Measurements from ENCODE around the gene TOE1. TPM values are rescaled to one million over a fixed set of nuclear protein-coding genes. Genes with fewer than 3 reads are reported as not detected.

Gene TOE1
- total RNA-seq, 1 experiment from 2014 or later = 21.9 TPM

- no peak for DNase-seq
- Histone ChIP-seq H3K4me3 (no peak overlapping the region), H3K9me3 (0 out of 2 replicates have a peak, but pooled peaks cover 2% of the 10 kb centered on the region), H3K27me3 (no peaks in the 10 kb centered on the region), H3K36me3 (no peaks in the 10 kb centered on the region)
Observed at GRCh38 chr1:45319761-45320160, 20.2 kb upstream of the TOE1 start.

- H3K9me3 ChIP-seq = no peaks in the 10 kb centered on the region
- H3K27me3 ChIP-seq = no peaks in the 10 kb centered on the region
- H3K4me3 ChIP-seq = no peak overlapping the region
- H3K36me3 ChIP-seq = no peaks in the 10 kb centered on the region
- DNase-seq = no peak
Observed at GRCh38 chr1:45321444-45321843, 18.5 kb upstream of the TOE1 start.

- Histone ChIP-seq H3K36me3 (no peaks in the 10 kb centered on the region), H3K27me3 (no peaks in the 10 kb centered on the region), H3K4me3 (no peak overlapping the region), H3K9me3 (no peaks in the 10 kb centered on the region)
- no peak for DNase-seq
Observed at GRCh38 chr1:45322486-45323040, 17.4 kb upstream of the TOE1 start.

- Histone ChIP-seq H3K36me3 (no peaks in the 10 kb centered on the region), H3K27me3 (no peaks in the 10 kb centered on the region), H3K4me3 (peak overlapping the region; percentile 40), H3K9me3 (no peaks in the 10 kb centered on the region)
- DNase-seq = no peak
Observed at GRCh38 chr1:45325851-45326506, 14.0 kb upstream of the TOE1 start.

GRCh38 chr1:45326627-45327623 lies 13.0 kb upstream of the TOE1 start, which contains the start of gene HPDL:
HPDL (plus strand) TSS chr1:45326895; CDS start chr1:45327149, 254 bp downstream.
- Histone ChIP-seq H3K36me3 (no peaks in the 10 kb centered on the region), H3K27me3 (no peaks in the 10 kb centered on the region), H3K9me3 (no peaks in the 10 kb centered on the region), H3K4me3 (peak within 1 kb of the TSS; percentile 40)
- peak; percentile 70 for DNase-seq

GRCh38 chr1:45327644-45328515 lies 12.1 kb upstream of the TOE1 start:
- DNase-seq = no peak
- no peaks in the 10 kb centered on the region for H3K36me3 ChIP-seq
- H3K27me3 ChIP-seq = no peaks in the 10 kb centered on the region

GRCh38 chr1:45328680-45329079 lies 11.3 kb upstream of the TOE1 start:
- Histone ChIP-seq H3K4me3 (no peak overlapping the region), H3K27me3 (no peaks in the 10 kb centered on the region), H3K9me3 (no peaks in the 10 kb centered on the region), H3K36me3 (no peaks in the 10 kb centered on the region)
- DNase-seq = no peak

More at GRCh38 chr1:45327644-45328515, 12.1 kb upstream of the TOE1 start:
- peak overlapping the region; percentile 40 for H3K4me3 ChIP-seq
- H3K9me3 ChIP-seq = no peaks in the 10 kb centered on the region

GRCh38 chr1:45329445-45329844 lies 10.5 kb upstream of the TOE1 start:
- Histone ChIP-seq H3K4me3 (no peak overlapping the region), H3K27me3 (no peaks in the 10 kb centered on the region), H3K9me3 (no peaks in the 10 kb centered on the region), H3K36me3 (no peaks in the 10 kb centered on the region)
- DNase-seq = peak; percentile 38

- DNase-seq = no peak
- Histone ChIP-seq H3K4me3 (no peak overlapping the region), H3K9me3 (no peaks in the 10 kb centered on the region), H3K36me3 (no peaks in the 10 kb centered on the region), H3K27me3 (no peaks in the 10 kb centered on the region)
Observed at GRCh38 chr1:45331436-45332345, 8.3 kb upstream of the TOE1 start.

- Histone ChIP-seq H3K9me3 (no peaks in the 10 kb centered on the region), H3K4me3 (no peak overlapping the region), H3K36me3 (no peaks in the 10 kb centered on the region), H3K27me3 (no peaks in the 10 kb centered on the region)
- no peak for DNase-seq
Observed at GRCh38 chr1:45332346-45332720, 7.6 kb upstream of the TOE1 start.

- no peak for DNase-seq
- Histone ChIP-seq H3K36me3 (no peaks in the 10 kb centered on the region; the same call in 1 of the 2 replicates), H3K9me3 (no peaks in the 10 kb centered on the region)
Observed at GRCh38 chr1:45334308-45335245, 5.4 kb upstream of the TOE1 start.

GRCh38 chr1:45335855-45336324 lies 4.1 kb upstream of the TOE1 start:
- no peak overlapping the region for H3K4me3 ChIP-seq
- H3K9me3 ChIP-seq = no peaks in the 10 kb centered on the region
- no peak for DNase-seq
- peaks cover 5% of the 10 kb centered on the region for H3K36me3 ChIP-seq
- no peaks in the 10 kb centered on the region for H3K27me3 ChIP-seq

More at GRCh38 chr1:45334308-45335245, 5.4 kb upstream of the TOE1 start:
- Histone ChIP-seq H3K4me3 (no peak overlapping the region), H3K27me3 (no peaks in the 10 kb centered on the region)

GRCh38 chr1:45337630-45338325 lies 2.2 kb upstream of the TOE1 start:
- no peaks in the 10 kb centered on the region for H3K27me3 ChIP-seq
- H3K9me3 ChIP-seq = no peaks in the 10 kb centered on the region
- DNase-seq = no peak
- no peak overlapping the region for H3K4me3 ChIP-seq
- peaks cover 22% of the 10 kb centered on the region for H3K36me3 ChIP-seq

All from MG63 (cell line).